ENCODE measurements around the gene NELL2. TPM values are rescaled to one million over a fixed set of nuclear protein-coding genes. Genes with fewer than 3 reads are reported as not detected.

NELL2 gene
- total RNA-seq, 2 experiments from 2014 or later = 99.7 to 106 TPM

DNA sequence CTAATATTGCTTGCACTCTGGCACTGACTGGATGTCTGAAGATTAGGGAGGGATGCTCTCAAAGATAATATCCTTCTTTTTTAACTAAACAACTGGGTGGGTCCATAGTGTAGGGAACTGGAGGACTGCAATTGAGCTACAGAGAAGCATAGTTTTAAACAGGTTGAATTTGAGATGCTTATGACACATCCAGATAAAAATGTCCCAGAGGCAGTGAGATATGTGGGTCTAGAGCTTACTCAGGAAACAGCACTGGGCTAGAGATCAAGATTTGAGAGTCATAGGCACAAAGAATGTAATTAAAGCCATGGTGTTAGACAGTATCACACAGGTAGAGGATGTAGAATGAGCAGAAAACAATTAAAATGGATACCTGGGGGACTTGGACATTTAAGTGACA is 198.4 kb downstream of the NELL2 start:
- TF ChIP-seq, protein P1, sequence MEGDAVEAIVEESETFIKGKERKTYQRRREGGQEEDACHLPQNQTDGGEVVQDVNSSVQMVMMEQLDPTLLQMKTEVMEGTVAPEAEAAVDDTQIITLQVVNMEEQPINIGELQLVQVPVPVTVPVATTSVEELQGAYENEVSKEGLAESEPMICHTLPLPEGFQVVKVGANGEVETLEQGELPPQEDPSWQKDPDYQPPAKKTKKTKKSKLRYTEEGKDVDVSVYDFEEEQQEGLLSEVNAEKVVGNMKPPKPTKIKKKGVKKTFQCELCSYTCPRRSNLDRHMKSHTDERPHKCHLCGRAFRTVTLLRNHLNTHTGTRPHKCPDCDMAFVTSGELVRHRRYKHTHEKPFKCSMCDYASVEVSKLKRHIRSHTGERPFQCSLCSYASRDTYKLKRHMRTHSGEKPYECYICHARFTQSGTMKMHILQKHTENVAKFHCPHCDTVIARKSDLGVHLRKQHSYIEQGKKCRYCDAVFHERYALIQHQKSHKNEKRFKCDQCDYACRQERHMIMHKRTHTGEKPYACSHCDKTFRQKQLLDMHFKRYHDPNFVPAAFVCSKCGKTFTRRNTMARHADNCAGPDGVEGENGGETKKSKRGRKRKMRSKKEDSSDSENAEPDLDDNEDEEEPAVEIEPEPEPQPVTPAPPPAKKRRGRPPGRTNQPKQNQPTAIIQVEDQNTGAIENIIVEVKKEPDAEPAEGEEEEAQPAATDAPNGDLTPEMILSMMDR (IDR thresholded peaks at IDR 0.05) = no peak
- Mint-ChIP-seq H3K27ac (no peak overlapping the region), H3K4me3 (no peak overlapping the region), H3K36me3 (ENCODE audit: low read depth) (peaks cover 24% of the 10 kb centered on the region), H3K27me3 (no peaks in the 10 kb centered on the region), H3K9me3 (peaks cover 1% of the 10 kb centered on the region), H3K4me1 (ENCODE audit: low read depth) (peaks cover 3% of the 10 kb centered on the region)
- CTCF ChIA-PET = interaction anchor here (1.3 kb wide), 1 partner anchor 34 kb away, joined by 3 read pairs; no protein-coding TSS in a partner anchor
- ATAC-seq = no peak
- DNase-seq = no peak
- intact Hi-C loops (cut with micrococcal nuclease) = no loop called here
- POLR2A ChIA-PET = no interaction called here

DNA sequence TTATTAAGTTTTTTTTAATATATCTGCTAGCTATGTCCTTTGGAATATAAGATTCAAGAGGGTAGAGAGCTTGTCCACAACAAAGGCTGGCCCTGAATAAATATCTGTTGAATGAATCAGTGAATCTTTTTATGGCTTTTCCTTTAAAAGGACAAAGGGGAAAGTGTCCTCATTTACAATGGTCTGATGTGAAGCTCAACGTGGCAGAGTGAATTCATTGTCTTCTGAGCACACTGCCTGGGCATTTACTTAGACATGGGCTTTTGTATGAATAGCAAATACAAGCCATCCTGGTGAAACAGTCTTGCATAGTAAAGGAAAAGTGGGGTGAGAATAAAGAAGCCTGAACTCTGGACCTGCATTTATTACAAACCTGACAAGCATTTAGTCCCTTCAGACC is 201.2 kb downstream of the NELL2 start:
- intact Hi-C loops (cut with micrococcal nuclease) = no loop called here
- CTCF ChIA-PET = interaction anchor here (1.1 to 1.3 kb wide), 2 partner anchors 9 to 26 kb away, joined by 3 read pairs; no protein-coding TSS in a partner anchor
- Mint-ChIP-seq H3K9me3 (peaks cover 21% of the 10 kb centered on the region), H3K27ac (no peak overlapping the region), H3K36me3 (ENCODE audit: low read depth) (peaks cover 46% of the 10 kb centered on the region), H3K4me1 (ENCODE audit: low read depth) (peaks cover 6% of the 10 kb centered on the region), H3K4me3 (no peak overlapping the region), H3K27me3 (no peaks in the 10 kb centered on the region)
- no peak for DNase-seq
- ATAC-seq = no peak
- POLR2A ChIA-PET = no interaction called here
- TF ChIP-seq, protein P1 (IDR thresholded peaks at IDR 0.05) = no peak

DNA sequence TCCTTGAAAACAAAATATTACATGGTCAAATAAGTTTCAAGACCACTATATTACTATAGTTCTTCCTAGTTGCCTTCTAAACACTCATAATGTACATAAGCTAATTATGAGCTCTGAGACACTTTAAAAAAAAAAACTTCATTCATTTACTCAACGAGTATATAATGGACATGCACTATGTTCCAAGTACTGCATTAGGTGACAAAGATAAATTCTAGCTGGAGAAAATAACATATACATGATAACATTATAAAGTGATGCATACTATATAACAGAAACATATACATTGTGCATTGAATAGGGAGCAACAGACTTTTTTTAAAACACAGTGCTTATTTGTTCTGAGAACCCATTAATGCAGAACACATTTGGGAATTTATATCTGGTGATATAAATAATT is 202.3 kb downstream of the NELL2 start:
- TF ChIP-seq, protein P1 (IDR thresholded peaks at IDR 0.05) = no peak

DNA sequence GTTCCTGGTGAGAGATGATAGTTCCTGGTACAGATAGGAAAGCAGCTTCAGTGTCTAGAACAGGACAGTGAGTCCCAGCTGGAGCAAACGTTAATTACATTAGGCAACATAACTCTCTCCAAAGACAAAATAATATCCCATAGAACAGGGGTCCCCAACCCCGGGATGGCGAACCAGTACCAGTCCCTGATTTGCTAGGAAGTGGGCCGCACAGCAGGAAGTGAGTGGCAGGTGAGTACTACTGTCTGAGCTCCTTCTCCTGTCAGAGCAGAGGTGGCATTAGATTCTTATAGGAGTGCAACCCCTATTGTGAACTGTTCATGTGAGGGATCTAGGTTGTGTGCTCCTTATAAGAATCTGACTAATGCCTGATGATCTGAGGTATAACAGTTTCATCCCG is 204.1 kb downstream of the NELL2 start:
- Mint-ChIP-seq H3K9me3 (peaks cover 32% of the 10 kb centered on the region), H3K36me3 (ENCODE audit: low read depth) (peaks cover 60% of the 10 kb centered on the region), H3K4me1 (ENCODE audit: low read depth) (peaks cover 15% of the 10 kb centered on the region), H3K27ac (no peak overlapping the region), H3K27me3 (no peaks in the 10 kb centered on the region), H3K4me3 (no peak overlapping the region)
- ChIA-PET CTCF (no interaction called here), POLR2A (no interaction called here)
- no peak for ATAC-seq
- TF ChIP-seq, protein P1 (IDR thresholded peaks at IDR 0.05) = no peak
- no peak for DNase-seq
- intact Hi-C loops (cut with micrococcal nuclease) = no loop called here

More for the DNA sequence above, 202.3 kb downstream of the NELL2 start:
- no peak for DNase-seq
- Mint-ChIP-seq H3K27me3 (no peaks in the 10 kb centered on the region), H3K4me3 (no peak overlapping the region), H3K4me1 (ENCODE audit: low read depth) (peaks cover 11% of the 10 kb centered on the region), H3K9me3 (peaks cover 29% of the 10 kb centered on the region), H3K36me3 (ENCODE audit: low read depth) (peaks cover 55% of the 10 kb centered on the region), H3K27ac (no peak overlapping the region)
- intact Hi-C loops (cut with micrococcal nuclease) = no loop called here
- no peak for ATAC-seq
- ChIA-PET POLR2A (no interaction called here), CTCF (no interaction called here)

DNA sequence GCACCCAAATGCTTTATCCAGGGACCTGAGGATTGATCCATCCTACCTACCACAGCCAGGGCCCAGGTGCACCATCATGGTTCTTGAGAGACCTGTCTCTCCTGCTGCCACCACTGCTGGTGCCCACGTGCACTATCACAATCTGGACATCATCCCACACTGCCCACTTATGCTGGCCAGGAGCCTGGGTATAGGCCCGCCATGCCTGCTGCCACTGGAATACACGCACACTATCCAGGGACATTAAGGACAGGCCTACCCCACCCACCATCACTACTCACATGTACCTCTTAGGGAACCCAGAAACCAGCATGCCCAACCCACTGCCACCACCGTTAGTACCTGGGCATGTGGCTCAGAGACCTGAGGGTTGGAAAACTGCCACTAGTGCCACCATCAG is 207.7 kb downstream of the NELL2 start:
- Mint-ChIP-seq H3K36me3 (ENCODE audit: low read depth) (peaks cover 64% of the 10 kb centered on the region), H3K9me3 (peaks cover 32% of the 10 kb centered on the region), H3K27me3 (no peaks in the 10 kb centered on the region), H3K27ac (peak overlapping the region; percentile 42), H3K4me3 (no peak overlapping the region), H3K4me1 (ENCODE audit: low read depth) (peaks cover 13% of the 10 kb centered on the region)
- TF ChIP-seq, protein P1 (IDR thresholded peaks at IDR 0.05) = no peak
- DNase-seq (no peak), ATAC-seq (no peak)
- ChIA-PET POLR2A (no interaction called here), CTCF (no interaction called here)
- intact Hi-C loops (cut with micrococcal nuclease) = no loop called here

Measured in activated CD8-positive, alpha-beta T cell treated with anti-CD3 and anti-CD28 coated beads for 36 hours (primary cell).